ENCODE results near the gene CD164L2.

Gene CD164L2

DNA sequence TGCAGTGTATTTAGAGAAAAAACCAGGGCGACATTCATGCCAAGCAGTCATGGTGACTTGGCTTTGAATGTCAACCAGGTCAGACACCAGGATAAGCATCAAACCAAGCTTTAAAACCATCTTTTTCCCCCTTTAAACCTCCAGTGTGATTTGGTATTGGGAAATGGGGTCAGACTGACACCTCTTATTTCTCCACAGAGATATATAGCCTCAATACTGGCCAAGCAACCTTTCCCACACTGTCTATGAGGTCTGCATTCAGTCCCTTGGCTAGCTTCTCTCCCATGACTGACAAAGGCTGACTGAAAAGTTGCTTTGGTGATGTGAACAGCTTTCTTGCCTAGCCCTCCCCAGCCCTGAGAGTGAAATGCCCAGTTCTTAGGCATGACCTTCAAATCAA lies 31.0 kb upstream of the CD164L2 start:
- Histone ChIP-seq H4K12ac (ENCODE audit: low read depth, low read length) (no peak overlapping the region), H3K36me3 (ENCODE audit: control insufficient read depth in 1 of 2, insufficient read depth in 2 of 2, low read length in 2 of 2) (peaks cover 23 to 53% of the 10 kb centered on the region in 2 experiments), H3K23ac (ENCODE audit: low read length) (no peak overlapping the region), H3K18ac (ENCODE audit: low read length) (no peak overlapping the region), H3K79me2 (ENCODE audit: control insufficient read depth, insufficient read depth, low read length, poor library complexity) (no peaks in the 10 kb centered on the region), H2BK120ac (ENCODE audit: insufficient read depth, low read length, poor library complexity) (no peak overlapping the region), H3K79me1 (ENCODE audit: low read length) (no peaks in the 10 kb centered on the region), H2BK5ac (ENCODE audit: low read depth, low read length, poor library complexity) (no peak overlapping the region), H3K9ac (ENCODE audit: low read length) (no peak overlapping the region), H3K4ac (ENCODE audit: low read depth, low read length) (no peak overlapping the region), H3K9me3 (ENCODE audit: insufficient read depth, low read depth, low read length) (no peaks in the 10 kb centered on the region), H3K27ac (ENCODE audit: low read depth, low read length) (no peak overlapping the region), H3K27me3 (ENCODE audit: insufficient read depth, low read length) (no peaks in the 10 kb centered on the region), H3K4me1 (ENCODE audit: control insufficient read depth in 1 of 2, insufficient read depth in 2 of 2, low read length in 2 of 2) (peaks cover 0 to 3% of the 10 kb centered on the region in 2 experiments), H2AFZ (ENCODE audit: insufficient read depth, low read length, poor library complexity) (no peak overlapping the region), H3K14ac (ENCODE audit: low read length) (no peak overlapping the region), H4K8ac (ENCODE audit: low read depth, low read length) (no peak overlapping the region), H2AK5ac (ENCODE audit: low read length) (no peak overlapping the region), H3K4me3 (ENCODE audit: low read depth, low read length) (no peak overlapping the region), H3K4me2 (ENCODE audit: low read length) (no peak overlapping the region), H4K91ac (ENCODE audit: low read depth, low read length) (no peak overlapping the region), H2BK12ac (ENCODE audit: low read length) (no peak overlapping the region)
- DNase-seq: no peak
- no CpG with 5 or more reads among the region's 1 CpG for WGBS (ENCODE audit: extremely low coverage, insufficient coverage, insufficient read length)

- Histone ChIP-seq H3K4me1 (ENCODE audit: control insufficient read depth in 1 of 2, insufficient read depth in 2 of 2, low read length in 2 of 2) (peaks cover 0 to 3% of the 10 kb centered on the region in 2 experiments), H3K27ac (ENCODE audit: low read depth, low read length) (no peak overlapping the region), H3K36me3 (ENCODE audit: control insufficient read depth in 1 of 2, insufficient read depth in 2 of 2, low read length in 2 of 2) (peaks cover 26 to 59% of the 10 kb centered on the region in 2 experiments), H4K12ac (ENCODE audit: low read depth, low read length) (no peak overlapping the region), H3K18ac (ENCODE audit: low read length) (no peak overlapping the region), H3K4me2 (ENCODE audit: low read length) (no peak overlapping the region), H3K79me2 (ENCODE audit: control insufficient read depth, insufficient read depth, low read length, poor library complexity) (no peaks in the 10 kb centered on the region), H2BK120ac (ENCODE audit: insufficient read depth, low read length, poor library complexity) (no peak overlapping the region), H3K23ac (ENCODE audit: low read length) (no peak overlapping the region), H3K9ac (ENCODE audit: low read length) (no peak overlapping the region), H2AFZ (ENCODE audit: insufficient read depth, low read length, poor library complexity) (no peak overlapping the region), H3K4me3 (ENCODE audit: low read depth, low read length) (no peak overlapping the region), H3K27me3 (ENCODE audit: insufficient read depth, low read length) (no peaks in the 10 kb centered on the region), H2BK12ac (ENCODE audit: low read length) (no peak overlapping the region), H4K8ac (ENCODE audit: low read depth, low read length) (no peak overlapping the region), H3K9me3 (ENCODE audit: insufficient read depth, low read depth, low read length) (no peaks in the 10 kb centered on the region), H3K79me1 (ENCODE audit: low read length) (no peaks in the 10 kb centered on the region), H2BK5ac (ENCODE audit: low read depth, low read length, poor library complexity) (peak overlapping the region; percentile 4), H3K14ac (ENCODE audit: low read length) (no peak overlapping the region), H3K4ac (ENCODE audit: low read depth, low read length) (no peak overlapping the region), H2AK5ac (ENCODE audit: low read length) (no peak overlapping the region), H4K91ac (ENCODE audit: low read depth, low read length) (no peak overlapping the region)
- WGBS (ENCODE audit: extremely low coverage, insufficient coverage, insufficient read length): no CpG with 5 or more reads among the region's 4 CpGs
- DNase-seq: no peak
Observed at GRCh38 chr1:27413004-27413403, 29.9 kb upstream of the CD164L2 start.

- Histone ChIP-seq H3K4me2 (ENCODE audit: low read length) (no peak overlapping the region), H4K8ac (ENCODE audit: low read depth, low read length) (no peak overlapping the region), H2AFZ (ENCODE audit: insufficient read depth, low read length, poor library complexity) (no peak overlapping the region), H3K14ac (ENCODE audit: low read length) (no peak overlapping the region), H2BK120ac (ENCODE audit: insufficient read depth, low read length, poor library complexity) (no peak overlapping the region), H3K23ac (ENCODE audit: low read length) (no peak overlapping the region), H3K4me3 (ENCODE audit: low read depth, low read length) (no peak overlapping the region), H3K4me1 (ENCODE audit: control insufficient read depth in 1 of 2, insufficient read depth in 2 of 2, low read length in 2 of 2) (peaks cover 0 to 3% of the 10 kb centered on the region in 2 experiments), H3K9ac (ENCODE audit: low read length) (no peak overlapping the region), H3K27ac (ENCODE audit: low read depth, low read length) (no peak overlapping the region), H3K4ac (ENCODE audit: low read depth, low read length) (no peak overlapping the region), H3K9me3 (ENCODE audit: insufficient read depth, low read depth, low read length) (no peaks in the 10 kb centered on the region), H3K36me3 (ENCODE audit: control insufficient read depth in 1 of 2, insufficient read depth in 2 of 2, low read length in 2 of 2) (peaks cover 28 to 64% of the 10 kb centered on the region in 2 experiments), H2BK12ac (ENCODE audit: low read length) (no peak overlapping the region), H2AK5ac (ENCODE audit: low read length) (no peak overlapping the region), H4K12ac (ENCODE audit: low read depth, low read length) (no peak overlapping the region), H3K18ac (ENCODE audit: low read length) (no peak overlapping the region), H3K79me2 (ENCODE audit: control insufficient read depth, insufficient read depth, low read length, poor library complexity) (no peaks in the 10 kb centered on the region), H2BK5ac (ENCODE audit: low read depth, low read length, poor library complexity) (no peak overlapping the region), H4K91ac (ENCODE audit: low read depth, low read length) (no peak overlapping the region), H3K79me1 (ENCODE audit: low read length) (no peaks in the 10 kb centered on the region), H3K27me3 (ENCODE audit: insufficient read depth, low read length) (no peaks in the 10 kb centered on the region)
- no peak for DNase-seq
- WGBS (ENCODE audit: extremely low coverage, insufficient coverage, insufficient read length): no CpG with 5 or more reads among the region's 4 CpGs
Observed at GRCh38 chr1:27412502-27412901, 29.4 kb upstream of the CD164L2 start.

DNA sequence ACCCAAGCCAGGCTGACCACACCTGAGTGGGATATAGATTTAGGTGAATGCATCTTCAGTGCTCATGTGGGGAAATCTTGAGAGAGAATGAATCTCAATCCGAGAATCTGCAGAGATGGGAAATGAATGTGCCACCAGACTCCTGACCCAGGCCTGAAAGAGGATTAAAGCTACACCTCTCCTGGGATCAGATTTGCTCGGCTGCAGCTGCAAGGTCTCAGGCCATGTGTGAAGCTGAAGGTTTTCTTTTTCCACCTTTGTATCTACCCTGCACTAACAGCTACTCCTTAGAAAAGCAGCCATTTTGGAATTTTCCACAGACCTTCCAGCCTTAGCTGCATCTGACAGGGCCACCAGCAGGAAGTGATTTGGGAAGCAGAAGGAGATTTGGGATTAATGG lies 27.6 kb upstream of the CD164L2 start:
- Histone ChIP-seq H3K4me1 (ENCODE audit: control insufficient read depth in 1 of 2, insufficient read depth in 2 of 2, low read length in 2 of 2) (peaks cover 3 to 5% of the 10 kb centered on the region in 2 experiments), H3K79me1 (ENCODE audit: low read length) (no peaks in the 10 kb centered on the region), H3K79me2 (ENCODE audit: control insufficient read depth, insufficient read depth, low read length, poor library complexity) (no peaks in the 10 kb centered on the region), H4K12ac (ENCODE audit: low read depth, low read length) (no peak overlapping the region), H3K27me3 (ENCODE audit: insufficient read depth, low read length) (no peaks in the 10 kb centered on the region), H3K9ac (ENCODE audit: low read length) (no peak overlapping the region), H3K4me3 (ENCODE audit: low read depth, low read length) (no peak overlapping the region), H2BK120ac (ENCODE audit: insufficient read depth, low read length, poor library complexity) (peak overlapping the region; percentile 20), H3K23ac (ENCODE audit: low read length) (no peak overlapping the region), H3K36me3 (ENCODE audit: control insufficient read depth in 1 of 2, insufficient read depth in 2 of 2, low read length in 2 of 2) (peaks cover 34 to 60% of the 10 kb centered on the region in 2 experiments), H3K18ac (ENCODE audit: low read length) (no peak overlapping the region), H2AFZ (ENCODE audit: insufficient read depth, low read length, poor library complexity) (no peak overlapping the region), H2BK5ac (ENCODE audit: low read depth, low read length, poor library complexity) (peak overlapping the region; percentile 39), H3K27ac (ENCODE audit: low read depth, low read length) (no peak overlapping the region), H3K4me2 (ENCODE audit: low read length) (no peak overlapping the region), H3K9me3 (ENCODE audit: insufficient read depth, low read depth, low read length) (no peaks in the 10 kb centered on the region), H3K4ac (ENCODE audit: low read depth, low read length) (no peak overlapping the region), H3K14ac (ENCODE audit: low read length) (no peak overlapping the region), H4K91ac (ENCODE audit: low read depth, low read length) (peak overlapping the region; percentile 38), H2AK5ac (ENCODE audit: low read length) (no peak overlapping the region), H2BK12ac (ENCODE audit: low read length) (peak overlapping the region; percentile 15), H4K8ac (ENCODE audit: low read depth, low read length) (no peak overlapping the region)
- WGBS (ENCODE audit: extremely low coverage, insufficient coverage, insufficient read length): no CpG with 5 or more reads among the region's 2 CpGs
- DNase-seq: no peak
